Fibroblast of upper back skin (primary cell): ENCODE measurements around the gene CAPN11.

Source experiments
- DNase-seq: peaks from one replicate; pipeline ENCODE4 v3.0.0-alpha.2; 2013

The CAPN11 gene

GRCh38 chr6:44217332-44218143 is 58.9 kb downstream of the CAPN11 start:
- DNase-seq: no peak

GRCh38 chr6:44219053-44219814 is 60.6 kb downstream of the CAPN11 start:
- peak; percentile 29 for DNase-seq

GRCh38 chr6:44219815-44220784 is 61.5 kb downstream of the CAPN11 start:
- DNase-seq: no peak

- DNase-seq: no peak
These were observed 62.3 kb downstream of the CAPN11 start for GRCh38 chr6:44220913-44221290.

GRCh38 chr6:44221291-44221960 is 62.8 kb downstream of the CAPN11 start:
- DNase-seq: peak; percentile 59

GRCh38 chr6:44221961-44222335 is 63.3 kb downstream of the CAPN11 start:
- no peak for DNase-seq

GRCh38 chr6:44222486-44223318 is 64.1 kb downstream of the CAPN11 start:
- DNase-seq: no peak

GRCh38 chr6:44223319-44224028 is 64.9 kb downstream of the CAPN11 start, which contains the start of gene SLC29A1:
TSS of gene SLC29A1 (plus strand) at chr6:44223595. CDS start at chr6:44227314, 3,719 bp downstream.
- no peak for DNase-seq

- DNase-seq: no peak
These were observed 65.7 kb downstream of the CAPN11 start for GRCh38 chr6:44224029-44224964.

GRCh38 chr6:44224965-44225305 is 66.3 kb downstream of the CAPN11 start:
- no peak for DNase-seq

GRCh38 chr6:44225579-44226325 is 67.1 kb downstream of the CAPN11 start:
- no peak for DNase-seq

GRCh38 chr6:44226368-44227147 is 67.9 kb downstream of the CAPN11 start:
- DNase-seq: no peak

GRCh38 chr6:44227148-44227793 is 68.7 kb downstream of the CAPN11 start:
- no peak for DNase-seq

- DNase-seq: no peak
These were observed 69.4 kb downstream of the CAPN11 start for GRCh38 chr6:44228031-44228430.

- DNase-seq: no peak
These were observed 69.8 kb downstream of the CAPN11 start for GRCh38 chr6:44228433-44228832.

- no peak for DNase-seq
These were observed 70.2 kb downstream of the CAPN11 start for GRCh38 chr6:44228836-44229235.

- DNase-seq: no peak
These were observed 70.9 kb downstream of the CAPN11 start for GRCh38 chr6:44229376-44230033.
